Liver (tissue), 9 donors: ENCODE measurements around the gene GPBP1. TPM values are rescaled to one million over a fixed set of nuclear protein-coding genes. Genes with fewer than 3 reads are reported as not detected.
A peak's percentile ranks its signal among the peaks of the same experiment; 100 is the strongest.

ENCODE experiments used
- DNase-seq: peaks from one replicate; pipeline ENCODE4 v3.0.0-alpha.2; 2017; ENCODE audit warnings: low spot score
- H3K27ac ChIP-seq, 2 donors: one replicate each; pipeline ENCODE4 v1.7.0; 2013; ENCODE audit warnings: inconsistent platforms in 2 of 2, low read length in 2 of 2, control low read depth in 1 of 2, low read depth in 1 of 2, mild to moderate bottlenecking in 1 of 2
- H3K27me3 ChIP-seq, 4 donors: one replicate each; pipeline versions ENCODE4 v1.6.1 to v1.7.0; 2013; ENCODE audit warnings: low read length in 3 of 4, inconsistent platforms in 1 of 4, mild to moderate bottlenecking in 1 of 4, moderate library complexity in 1 of 4; ENCODE audit not compliant: control insufficient read depth in 4 of 4, insufficient read depth in 4 of 4
- H3K36me3 ChIP-seq, 4 donors: one replicate each; pipeline versions ENCODE4 v1.6.1 to v1.7.0; 2013; ENCODE audit warnings: low read length in 3 of 4, mild to moderate bottlenecking in 3 of 4, low read depth in 1 of 4, moderate library complexity in 1 of 4; ENCODE audit not compliant: control insufficient read depth in 4 of 4, insufficient read depth in 3 of 4
- H3K4me1 ChIP-seq, 4 donors: one replicate each; pipeline versions ENCODE4 v1.6.1 to v1.7.0; 2013; ENCODE audit warnings: low read length in 3 of 4, mild to moderate bottlenecking in 3 of 4, moderate library complexity in 1 of 4; ENCODE audit not compliant: control insufficient read depth in 4 of 4, insufficient read depth in 4 of 4
- H3K4me3 ChIP-seq, 3 donors: one replicate each; pipeline versions ENCODE4 v1.6.1 to v1.7.0; 2013; ENCODE audit warnings: low read length in 3 of 3, control low read depth in 1 of 3, low read depth in 1 of 3, mild to moderate bottlenecking in 1 of 3
- H3K9ac ChIP-seq, 2 donors: one replicate each; pipeline ENCODE4 v1.7.0; 2013; ENCODE audit warnings: low read length in 2 of 2, mild to moderate bottlenecking in 2 of 2, moderate library complexity in 2 of 2, control low read depth in 1 of 2, low read depth in 1 of 2
- H3K9me3 ChIP-seq, 4 donors: one replicate each; pipeline versions ENCODE4 v1.6.1 to v1.7.0; 2013; ENCODE audit warnings: low read length in 3 of 4; ENCODE audit not compliant: control insufficient read depth in 4 of 4
- CTCF ChIP-seq: fragments of 150-350 bp; IDR thresholded peaks from 2 replicates; pipeline ENCODE4 v1.5.1; 2017; ENCODE audit warnings: improper control_type of control experiment, low read depth, low read length; ENCODE audit not compliant: missing input control
- EGR1 ChIP-seq, 2 donors: IDR thresholded peaks; 2 replicates each; pipeline ENCODE4 v1.6.1; 2016 to 2018; ENCODE audit warnings: antibody characterized with exemption in 2 of 2, low read depth in 2 of 2
- FOXA1 ChIP-seq: IDR thresholded peaks from 2 replicates; pipeline ENCODE4 v1.6.1; 2016; ENCODE audit warnings: antibody characterized with exemption
- FOXA2 ChIP-seq: IDR thresholded peaks from 2 replicates; pipeline ENCODE4 v1.6.1; 2016; ENCODE audit warnings: antibody characterized with exemption
- GABPA ChIP-seq, 2 donors: IDR thresholded peaks in 1 of 2; conservative IDR thresholded peaks in 1 of 2; 2 replicates each; pipeline ENCODE4 v1.6.1; 2016; ENCODE audit warnings: antibody characterized with exemption in 2 of 2, mild to moderate bottlenecking in 1 of 2, moderate library complexity in 1 of 2
- HNF4G ChIP-seq: IDR thresholded peaks from 2 replicates; pipeline ENCODE4 v1.6.1; 2016; ENCODE audit warnings: antibody characterized with exemption
- JUND ChIP-seq, 2 donors: IDR thresholded peaks; 2 replicates each; pipeline ENCODE4 v1.6.1; 2016; ENCODE audit warnings: antibody characterized with exemption in 2 of 2
- MAX ChIP-seq: IDR thresholded peaks from 2 replicates; pipeline ENCODE4 v1.6.1; 2016; ENCODE audit warnings: antibody characterized with exemption
- NR2F2 ChIP-seq: IDR thresholded peaks from 2 replicates; pipeline ENCODE4 v1.6.1; 2016; ENCODE audit warnings: antibody characterized with exemption
- RAD21 ChIP-seq, 2 donors: IDR thresholded peaks; 2 replicates each; pipeline ENCODE4 v1.6.1; 2016; ENCODE audit warnings: antibody characterized with exemption in 2 of 2, mild to moderate bottlenecking in 2 of 2
- REST ChIP-seq: IDR thresholded peaks from 2 replicates; pipeline ENCODE4 v1.6.1; 2016; ENCODE audit warnings: antibody characterized with exemption, mild to moderate bottlenecking
- RXRA ChIP-seq, 2 donors: IDR thresholded peaks; 2 replicates each; pipeline ENCODE4 v1.6.1; 2017 to 2018; ENCODE audit warnings: antibody characterized with exemption in 2 of 2, mild to moderate bottlenecking in 1 of 2
- SP1 ChIP-seq: IDR thresholded peaks from 2 replicates; pipeline ENCODE4 v1.6.1; 2018; ENCODE audit warnings: antibody characterized with exemption, mild to moderate bottlenecking
- YY1 ChIP-seq: IDR thresholded peaks from 2 replicates; pipeline ENCODE4 v1.6.1; 2016; ENCODE audit warnings: antibody characterized with exemption, mild to moderate bottlenecking
- ZBTB33 ChIP-seq: IDR thresholded peaks from 2 replicates; pipeline ENCODE4 v1.6.1; 2016; ENCODE audit warnings: antibody characterized with exemption
- WGBS: extraction: QIAGEN DNeasy Blood & Tissue Kit; methylation state at CpG from one replicate; pipeline ENCODE4 v1.1.7; 2013; 5-methylcytosine and 5-hydroxymethylcytosine counted together
- polyA plus RNA-seq, 2 donors: library from polyadenylated mRNA; stranded (reverse) in 1 of 2; unstranded in 1 of 2; fragments of 200-250 nt in 1 of 2; fragments of >200 nt in 1 of 2; fragmentation: Nextera tagmentation in 1 of 2; extraction: Ambion mirVana in 1 of 2; gene quantifications; one replicate each; pipeline versions ENCODE4 v1.2.1 to v1.2.3, GENCODE V29; 2013 to 2015
- total RNA-seq, 2 donors: library from RNA; depleted of rRNA; stranded (reverse); fragments of >200 nt; gene quantifications; one replicate each; pipeline ENCODE4 v1.2.3, GENCODE V29; 2014
- donor health status: healthy.
- donor health status: healthy.
- donor health status: healthy.
- donor health status: healthy.
- donor health status: healthy.

The GPBP1 gene
- total RNA-seq (10 to 100 TPM; 29.8 to 30.8 TPM), polyA plus RNA-seq (10 to 100 TPM; 13.6 to 19.5 TPM)

GRCh38 chr5:57173319-57174127 is at the start of gene GPBP1:
GPBP1 (plus strand) TSS chr5:57174059; CDS start chr5:57214131, 40,072 bp downstream.
- Histone ChIP-seq H3K27ac (peak within 1 kb of the TSS; percentile 100), H3K4me3 (peak within 1 kb of the TSS; percentile 70 to 87 (median 79)), H3K9me3 (no peaks in the 10 kb centered on the region), H3K27me3 (no peaks in the 10 kb centered on the region), H3K36me3 (no peaks in the 10 kb centered on the region), H3K9ac (peak within 1 kb of the TSS; percentile 94 to 95), H3K4me1 (peaks cover 8 to 25% (median 19%) of the 10 kb centered on the region in 4 donors)
- DNase-seq, result peak; percentile 98
- under 1% methylated on average over 83 of the region's 83 CpGs for WGBS
- TF ChIP-seq REST (peak; percentile 85), NR2F2 (peak; percentile 21), MAX (peak; percentile 32), RXRA (IDR thresholded peaks at IDR 0.05) (peak; percentile 48 to 55), CTCF (no peak), YY1 (peak; percentile 99), ZBTB33 (peak; percentile 99), FOXA1 (no peak), SP1 (peak; percentile 73), HNF4G (no peak), RAD21 (IDR thresholded peaks at IDR 0.05) (no peak), FOXA2 (no peak), JUND (IDR thresholded peaks at IDR 0.05) (peak; percentile 29 to 67), GABPA (IDR thresholded peaks at IDR 0.05 in 1 of 2, conservative IDR thresholded peaks at IDR 0.05 in 1 of 2) (no peak), EGR1 (IDR thresholded peaks at IDR 0.05; ENCODE audit: low read depth in 2 of 2) (no peak)
